Germinal center (tissue), 1 donor: ENCODE measurements around the gene LRIF1.
A peak's percentile ranks its signal among the peaks of the same experiment; 100 is the strongest.
"Not testable (repeated sequence)": the region's sequence is repeated elsewhere in the genome, so short reads cannot be mapped to it uniquely, and the experiment has no call there.

ENCODE experiments used
- DNase-seq: peaks from one replicate; pipeline ENCODE4 v3.0.0; 2012; ENCODE audit warnings: mixed read lengths, low spot score

LRIF1 gene, protein sequence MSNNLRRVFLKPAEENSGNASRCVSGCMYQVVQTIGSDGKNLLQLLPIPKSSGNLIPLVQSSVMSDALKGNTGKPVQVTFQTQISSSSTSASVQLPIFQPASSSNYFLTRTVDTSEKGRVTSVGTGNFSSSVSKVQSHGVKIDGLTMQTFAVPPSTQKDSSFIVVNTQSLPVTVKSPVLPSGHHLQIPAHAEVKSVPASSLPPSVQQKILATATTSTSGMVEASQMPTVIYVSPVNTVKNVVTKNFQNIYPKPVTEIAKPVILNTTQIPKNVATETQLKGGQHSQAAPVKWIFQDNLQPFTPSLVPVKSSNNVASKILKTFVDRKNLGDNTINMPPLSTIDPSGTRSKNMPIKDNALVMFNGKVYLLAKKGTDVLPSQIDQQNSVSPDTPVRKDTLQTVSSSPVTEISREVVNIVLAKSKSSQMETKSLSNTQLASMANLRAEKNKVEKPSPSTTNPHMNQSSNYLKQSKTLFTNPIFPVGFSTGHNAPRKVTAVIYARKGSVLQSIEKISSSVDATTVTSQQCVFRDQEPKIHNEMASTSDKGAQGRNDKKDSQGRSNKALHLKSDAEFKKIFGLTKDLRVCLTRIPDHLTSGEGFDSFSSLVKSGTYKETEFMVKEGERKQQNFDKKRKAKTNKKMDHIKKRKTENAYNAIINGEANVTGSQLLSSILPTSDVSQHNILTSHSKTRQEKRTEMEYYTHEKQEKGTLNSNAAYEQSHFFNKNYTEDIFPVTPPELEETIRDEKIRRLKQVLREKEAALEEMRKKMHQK

DNA sequence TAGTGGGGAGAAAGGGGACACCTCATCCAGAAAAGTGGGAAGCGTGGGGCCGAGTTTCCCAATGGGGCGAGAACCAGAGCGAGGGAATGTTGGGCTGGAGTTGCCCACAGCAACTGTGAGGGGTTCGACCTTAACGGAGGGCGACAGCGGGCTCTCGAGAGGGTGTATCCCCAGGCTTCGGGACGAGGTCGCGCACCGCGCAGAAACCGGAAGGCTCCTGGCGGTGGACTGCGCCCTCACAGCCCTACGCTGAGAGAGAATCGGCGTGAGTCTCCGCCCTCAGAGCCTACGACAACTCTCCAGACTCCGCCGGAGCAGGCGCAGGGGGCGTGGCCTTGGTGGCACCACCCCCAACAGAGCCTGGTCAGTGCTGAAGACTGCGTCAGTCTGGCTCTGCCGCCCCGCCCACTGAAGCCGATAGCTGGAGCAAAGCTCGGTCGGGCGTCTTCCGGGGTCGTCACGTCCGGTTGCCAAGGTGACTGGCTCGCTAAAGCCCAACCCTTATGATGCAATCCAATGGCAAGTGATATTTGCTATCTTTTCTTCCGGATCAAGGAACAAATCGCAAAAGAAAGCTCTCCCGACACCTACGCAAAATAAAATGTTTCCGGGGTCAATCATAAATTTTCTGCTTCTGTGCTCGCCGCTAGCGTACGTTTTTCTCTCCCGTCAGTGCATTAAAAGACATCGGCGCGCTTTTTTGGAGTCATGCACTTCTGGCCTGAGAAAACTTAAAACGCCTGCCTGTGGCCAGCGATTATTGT is at the start of gene LRIF1:
TSS of gene LRIF1 (minus strand) at position 232 of the 764 bp plus-strand sequence. CDS start 234 bp downstream, outside the sequence.
- DNase-seq = peak; percentile 97

DNA sequence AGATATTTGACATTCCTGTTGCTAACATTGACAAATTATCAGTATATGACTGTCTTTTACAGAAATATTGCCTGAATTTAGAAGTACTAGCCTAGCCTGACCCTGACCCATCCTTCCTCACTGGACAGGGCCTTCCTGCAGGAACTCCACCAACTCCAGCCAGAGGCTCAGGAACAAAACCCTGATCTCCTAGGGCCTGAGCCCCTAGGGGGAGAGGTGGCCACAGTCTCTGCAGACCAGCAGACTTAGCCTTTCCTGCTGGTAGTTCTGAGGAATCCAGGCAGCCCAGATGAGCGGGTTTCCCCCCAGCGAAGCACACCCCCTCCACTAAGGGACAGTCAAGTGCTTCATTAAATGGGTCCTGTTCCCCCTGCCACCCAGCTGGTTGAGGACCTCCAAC is 44.3 kb upstream of the LRIF1 start:
- DNase-seq = no peak

DNA sequence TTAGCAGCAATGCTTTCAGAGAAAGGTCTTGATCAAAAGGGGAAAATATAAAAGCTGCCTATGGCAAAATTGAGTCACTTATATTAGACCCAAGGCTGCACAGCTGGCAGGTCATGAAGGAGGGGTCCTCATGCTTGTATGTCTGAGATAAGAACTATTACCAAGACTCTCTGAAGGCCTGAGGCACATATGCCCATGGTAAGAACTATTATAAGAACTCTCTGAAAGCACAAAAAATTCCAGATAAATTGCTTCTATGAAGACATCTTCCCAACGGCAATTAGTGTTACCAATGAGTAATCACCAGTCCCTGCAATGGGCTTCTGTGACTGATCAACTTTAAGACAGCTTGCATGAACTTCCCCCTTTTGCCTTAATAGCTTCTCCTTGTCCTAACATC is 42.8 kb upstream of the LRIF1 start:
- DNase-seq = no peak

- not testable (repeated sequence) for DNase-seq
These were observed 35.9 kb upstream of the LRIF1 start for GRCh38 chr1:110999607-111000006.

GRCh38 chr1:110992329-110992728 is 28.6 kb upstream of the LRIF1 start:
- peak; percentile 29 for DNase-seq

GRCh38 chr1:110991295-110991694 is 27.6 kb upstream of the LRIF1 start:
- DNase-seq = not testable (repeated sequence)

DNA sequence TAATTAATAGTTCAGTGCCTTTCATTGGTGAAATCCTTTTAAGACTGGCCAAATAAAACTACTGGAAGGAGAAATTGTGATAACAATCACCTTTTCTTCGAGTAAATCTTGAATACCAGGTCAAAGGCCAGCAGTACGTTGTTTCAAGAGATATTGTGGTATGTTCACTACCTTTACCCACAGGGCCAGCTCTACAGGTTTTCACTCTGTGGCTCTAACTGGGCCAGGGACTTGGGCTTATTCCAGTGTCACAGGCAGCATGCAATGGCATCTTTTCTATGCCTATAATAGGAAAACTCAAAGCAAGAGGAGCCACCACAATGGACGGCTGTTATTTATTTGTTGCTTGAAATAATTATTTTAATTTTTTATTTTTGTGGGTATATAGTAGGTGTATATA is 26.8 kb upstream of the LRIF1 start:
- DNase-seq = no peak

DNA sequence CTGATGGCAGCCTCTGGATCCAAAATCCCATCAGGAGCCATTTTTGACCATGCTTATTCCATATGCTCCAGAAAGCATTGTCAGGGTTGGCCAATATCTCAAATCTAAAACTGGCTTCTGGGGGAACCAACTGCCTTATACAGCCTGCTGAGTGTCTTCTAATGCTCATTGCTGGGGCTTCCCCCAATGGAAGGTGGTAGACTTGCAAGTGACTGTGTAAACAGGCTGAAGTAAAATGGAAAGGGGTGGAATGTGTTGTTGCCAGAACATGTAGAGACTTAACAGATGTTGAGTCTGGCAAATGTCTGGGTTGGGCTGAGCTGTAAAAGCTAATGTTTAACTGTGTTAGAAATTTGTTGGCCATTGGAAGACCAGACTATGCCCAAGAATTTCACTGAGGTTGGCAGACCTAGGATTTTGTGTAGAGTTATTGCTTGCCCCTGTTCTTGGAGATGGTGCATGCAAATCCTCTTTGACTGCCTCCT is 22.7 kb upstream of the LRIF1 start:
- no peak for DNase-seq

- DNase-seq = no peak
These were observed 18.6 kb upstream of the LRIF1 start for GRCh38 chr1:110982320-110982719.

DNA sequence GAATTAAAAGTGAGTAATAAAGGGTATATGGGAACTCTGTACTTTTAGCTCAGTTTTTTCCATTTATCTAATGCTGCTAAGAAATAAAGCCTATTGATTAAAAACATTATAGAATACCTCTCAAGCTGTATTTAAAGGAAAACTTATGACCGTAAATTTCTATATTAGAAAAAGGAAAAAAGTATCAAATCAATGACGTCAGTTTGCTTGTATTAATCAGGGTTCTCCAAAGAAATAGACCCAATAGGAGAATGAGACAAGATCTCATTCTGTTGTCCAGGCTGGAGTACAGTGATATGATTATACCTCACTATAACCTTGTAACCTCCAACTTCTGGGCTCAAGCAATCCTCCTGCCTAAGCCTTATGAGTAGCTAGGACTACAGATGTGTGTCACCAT is 15.4 kb upstream of the LRIF1 start:
- no peak for DNase-seq

- no peak for DNase-seq
These were observed 12.4 kb upstream of the LRIF1 start for GRCh38 chr1:110976089-110976488.

- no peak for DNase-seq
These were observed 11.5 kb upstream of the LRIF1 start for GRCh38 chr1:110975265-110975664.

GRCh38 chr1:110967256-110967655 is 3.5 kb upstream of the LRIF1 start:
- no peak for DNase-seq

DNA sequence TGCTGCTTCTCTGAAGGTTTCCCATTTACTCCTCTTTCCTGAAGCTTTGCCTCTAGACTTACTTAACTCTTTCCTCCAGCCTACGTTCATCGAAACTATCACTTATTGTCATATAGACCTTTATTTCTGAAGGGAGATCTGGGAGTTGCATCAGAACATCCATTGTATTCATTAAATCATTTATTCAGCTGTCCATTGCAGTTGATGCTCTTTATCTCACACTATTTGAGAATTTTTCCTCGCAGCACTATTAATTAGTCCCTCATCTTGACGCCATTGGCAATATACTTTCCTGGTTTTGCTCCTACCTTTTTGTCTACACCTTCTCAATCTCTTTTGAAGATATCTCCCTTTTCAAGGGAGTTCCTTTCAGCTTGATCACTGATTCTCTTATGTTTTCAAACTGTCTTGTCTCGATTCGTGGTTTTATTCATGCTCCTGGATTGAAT is 757 bp upstream of the LRIF1 start:
- DNase-seq = no peak

DNA sequence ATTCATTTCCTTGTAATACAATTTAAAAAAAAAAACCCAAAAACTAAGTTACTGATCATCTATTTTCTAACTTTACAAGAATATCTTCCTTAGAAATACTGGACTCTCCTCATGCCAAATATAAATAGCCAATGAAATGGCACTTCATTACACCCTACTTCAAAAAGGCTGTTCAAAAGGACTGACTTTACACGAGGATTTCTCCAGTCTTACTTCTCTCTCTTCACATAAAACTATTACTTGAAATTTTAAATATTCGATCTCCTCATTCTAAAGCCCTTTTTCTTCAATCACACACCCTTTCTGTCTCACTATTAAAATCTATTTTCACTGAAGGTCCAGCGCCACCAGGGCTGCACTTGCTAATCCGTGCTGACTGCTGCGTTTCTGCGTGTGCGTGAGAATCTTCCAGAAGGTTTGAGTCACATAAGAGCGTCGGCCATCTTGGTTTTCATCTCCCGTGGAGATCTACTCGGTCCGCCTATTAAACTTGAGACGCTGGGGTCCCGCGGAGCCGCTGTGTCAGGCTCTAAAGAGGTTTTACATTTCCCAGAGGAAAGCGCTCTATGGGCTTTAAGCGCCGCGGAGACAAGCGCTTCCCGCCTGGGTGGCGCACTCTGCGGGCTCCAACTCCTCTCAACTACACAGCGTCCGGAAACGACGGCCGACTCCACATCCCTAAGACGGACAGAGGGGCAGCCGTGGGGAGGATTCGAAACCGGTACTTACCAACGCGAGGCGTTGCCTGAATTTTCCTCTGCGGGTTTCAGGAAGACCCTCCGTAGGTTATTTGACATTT is 631 bp downstream of the LRIF1 start:
- peak; percentile 63 for DNase-seq

DNA sequence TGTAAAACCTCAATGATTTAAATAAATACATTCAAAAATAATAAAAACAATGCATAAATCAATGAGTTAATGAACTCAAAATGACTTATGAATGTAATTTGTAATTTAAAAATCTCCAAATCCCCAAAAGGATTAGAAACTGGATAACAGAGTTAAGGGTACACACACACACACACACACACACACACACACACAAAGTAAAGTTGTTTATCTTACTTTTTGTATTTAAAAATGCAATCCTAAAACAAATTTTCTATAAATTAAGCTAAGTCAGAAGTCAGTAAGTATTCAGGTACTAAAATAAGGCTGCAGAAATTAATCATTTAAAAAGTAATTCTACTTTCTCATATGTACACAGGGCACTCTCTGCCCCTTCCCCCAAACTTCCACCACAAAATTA is 1.8 kb downstream of the LRIF1 start:
- no peak for DNase-seq

- no peak for DNase-seq
These were observed 2.8 kb downstream of the LRIF1 start for GRCh38 chr1:110960777-110961420.

GRCh38 chr1:110957798-110958197 is 5.9 kb downstream of the LRIF1 start:
- DNase-seq = no peak

DNA sequence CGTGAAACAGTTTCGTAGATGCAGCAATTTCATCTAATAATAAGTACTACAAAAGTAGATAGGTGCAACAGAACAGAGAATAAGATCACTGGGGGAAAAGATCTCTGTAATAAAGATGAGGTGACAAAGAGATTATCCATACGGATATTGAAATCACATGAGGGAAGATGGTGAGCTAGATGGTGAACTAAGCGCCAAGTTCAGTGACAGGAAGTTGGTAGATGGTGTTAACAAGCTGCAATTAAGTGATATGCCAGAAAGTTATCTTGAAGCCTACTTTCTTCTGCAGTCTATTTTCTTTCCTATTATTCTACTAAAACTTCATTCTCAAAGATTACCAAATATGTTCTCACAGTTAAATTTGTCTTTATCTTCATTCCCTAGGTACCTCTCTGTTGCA is 7.1 kb downstream of the LRIF1 start:
- DNase-seq = no peak

GRCh38 chr1:110953031-110953430 is 10.7 kb downstream of the LRIF1 start:
- DNase-seq = no peak

DNA sequence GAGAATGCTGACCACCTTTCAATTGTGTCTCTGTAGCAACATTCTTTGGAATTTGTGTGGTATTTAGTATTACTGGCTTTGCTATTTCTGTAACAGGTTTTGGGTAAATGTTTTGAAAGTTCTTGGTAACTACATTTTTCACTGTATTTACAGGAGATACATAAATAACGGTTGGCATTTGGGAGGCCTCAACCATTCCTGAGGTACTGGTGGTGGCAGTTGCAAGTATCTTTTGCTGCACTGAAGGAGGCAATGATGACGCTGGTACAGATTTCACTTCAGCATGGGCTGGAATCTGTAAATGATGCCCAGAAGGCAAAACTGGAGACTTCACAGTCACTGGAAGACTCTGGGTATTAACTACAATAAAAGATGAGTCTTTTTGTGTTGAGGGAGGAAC is 11.7 kb downstream of the LRIF1 start:
- DNase-seq = no peak
